Activated CD4-positive, CD25-positive, alpha-beta regulatory T cell treated with anti-CD3 and anti-CD28 coated beads, Interleukin-2, amount 50 U/mL, for 72 hours (primary cell): Measurements from ENCODE around the gene TKTL1.

ENCODE experiments used
- DNase-seq: peaks from one replicate; pipeline ENCODE4 v3.0.0; 2021

TKTL1 gene

DNA sequence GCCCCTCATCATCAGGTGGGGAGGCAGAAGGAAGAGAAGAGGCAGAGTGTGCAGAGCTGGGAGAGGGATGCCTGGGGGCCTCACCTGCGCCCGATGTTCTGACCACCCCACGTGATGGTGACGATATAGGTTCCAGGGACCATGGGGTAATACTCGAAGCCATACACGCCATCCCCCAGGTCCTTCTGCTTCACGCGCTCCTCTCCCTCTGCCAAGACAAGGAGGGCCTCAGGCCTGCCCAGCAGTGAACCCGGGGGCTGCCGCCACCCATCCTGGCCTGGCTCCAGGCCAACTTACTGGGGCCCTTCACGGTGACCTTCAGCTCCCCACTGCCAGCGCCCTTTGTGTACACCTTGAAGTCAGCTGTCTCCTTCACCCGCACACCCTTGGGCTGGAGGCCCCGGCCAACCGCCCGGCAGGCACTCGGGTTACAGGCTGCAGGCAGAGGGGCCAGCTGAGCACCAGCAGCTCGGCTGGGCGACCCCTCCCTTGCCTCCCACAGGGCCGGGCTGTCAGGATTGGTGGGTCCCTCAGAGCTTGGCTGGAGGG, 69.5 kb downstream of the TKTL1 start:
- no peak for DNase-seq

GRCh38 chrX:154365997-154366665, 70.5 kb downstream of the TKTL1 start:
- DNase-seq = no peak

DNA sequence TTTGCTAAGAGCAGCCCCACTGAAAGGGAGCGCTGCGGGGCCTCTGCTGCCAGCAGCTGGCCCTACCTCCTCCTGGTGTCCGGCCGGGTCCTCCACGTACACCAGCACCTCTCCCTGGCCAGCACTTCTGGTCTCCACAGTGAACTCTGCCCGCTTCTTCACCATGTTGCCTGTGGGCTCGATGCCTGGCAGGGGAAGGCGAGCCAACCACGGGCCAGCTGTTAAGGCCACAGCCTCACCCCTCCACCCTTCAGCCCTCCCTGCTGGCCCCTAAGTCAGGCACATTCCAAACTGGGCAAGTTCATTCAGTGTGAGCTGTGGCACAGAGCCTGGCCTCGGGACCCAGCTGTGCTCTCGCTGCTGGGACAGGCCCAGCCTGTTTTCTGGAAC, 71.1 kb downstream of the TKTL1 start:
- DNase-seq = no peak

- DNase-seq = no peak
Measured at GRCh38 chrX:154367474-154368308, 72.1 kb downstream of the TKTL1 start.

DNA sequence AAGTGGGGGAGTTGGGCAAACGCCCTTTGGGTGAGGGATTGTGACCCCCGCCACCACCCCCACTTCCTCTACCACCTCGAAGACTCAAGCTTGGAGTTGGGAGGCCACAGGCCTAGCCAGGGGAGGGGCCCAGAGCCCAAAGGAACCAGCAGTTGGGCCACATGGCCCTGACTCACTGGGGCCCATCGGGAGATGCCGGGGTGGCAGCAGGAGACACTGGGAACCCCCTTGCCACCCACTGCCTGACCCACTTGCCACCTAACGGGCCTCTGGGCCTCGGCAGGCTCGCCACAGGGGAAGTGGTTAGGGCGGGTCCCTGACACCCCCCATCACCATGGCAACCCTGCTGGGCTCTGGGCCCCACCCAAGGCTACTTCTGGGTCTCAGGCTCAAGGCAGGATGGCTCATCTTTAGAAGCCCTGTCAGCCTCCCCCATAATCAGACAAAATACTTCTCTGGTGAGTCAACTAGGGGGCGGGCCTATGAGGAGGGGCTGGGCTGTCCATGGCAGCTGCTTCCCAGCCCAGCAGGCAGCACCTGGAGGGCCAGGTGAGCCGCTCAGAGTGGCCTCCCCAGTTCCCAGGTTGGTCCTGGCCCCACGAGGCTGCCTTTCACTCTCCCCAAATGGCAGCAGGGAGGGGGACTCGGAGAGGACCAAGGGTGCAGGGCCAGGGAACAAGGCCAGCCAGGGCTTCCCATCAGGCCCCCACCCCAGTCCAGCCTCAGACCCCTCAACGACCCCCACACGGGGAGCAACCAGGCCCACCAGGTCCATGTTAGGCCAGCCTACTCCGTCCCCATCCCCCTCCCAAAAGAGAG, 73.2 kb downstream of the TKTL1 start:
- peak; percentile 86 for DNase-seq

GRCh38 chrX:154369449-154370299, 74.1 kb downstream of the TKTL1 start:
- no peak for DNase-seq

GRCh38 chrX:154370300-154371016, 74.9 kb downstream of the TKTL1 start:
- DNase-seq = no peak

GRCh38 chrX:154371017-154371788, 75.6 kb downstream of the TKTL1 start:
- peak; percentile 84 for DNase-seq

GRCh38 chrX:154371789-154372300, 76.2 kb downstream of the TKTL1 start:
- DNase-seq = no peak

GRCh38 chrX:154372612-154373022, 77.0 kb downstream of the TKTL1 start:
- DNase-seq = no peak

DNA sequence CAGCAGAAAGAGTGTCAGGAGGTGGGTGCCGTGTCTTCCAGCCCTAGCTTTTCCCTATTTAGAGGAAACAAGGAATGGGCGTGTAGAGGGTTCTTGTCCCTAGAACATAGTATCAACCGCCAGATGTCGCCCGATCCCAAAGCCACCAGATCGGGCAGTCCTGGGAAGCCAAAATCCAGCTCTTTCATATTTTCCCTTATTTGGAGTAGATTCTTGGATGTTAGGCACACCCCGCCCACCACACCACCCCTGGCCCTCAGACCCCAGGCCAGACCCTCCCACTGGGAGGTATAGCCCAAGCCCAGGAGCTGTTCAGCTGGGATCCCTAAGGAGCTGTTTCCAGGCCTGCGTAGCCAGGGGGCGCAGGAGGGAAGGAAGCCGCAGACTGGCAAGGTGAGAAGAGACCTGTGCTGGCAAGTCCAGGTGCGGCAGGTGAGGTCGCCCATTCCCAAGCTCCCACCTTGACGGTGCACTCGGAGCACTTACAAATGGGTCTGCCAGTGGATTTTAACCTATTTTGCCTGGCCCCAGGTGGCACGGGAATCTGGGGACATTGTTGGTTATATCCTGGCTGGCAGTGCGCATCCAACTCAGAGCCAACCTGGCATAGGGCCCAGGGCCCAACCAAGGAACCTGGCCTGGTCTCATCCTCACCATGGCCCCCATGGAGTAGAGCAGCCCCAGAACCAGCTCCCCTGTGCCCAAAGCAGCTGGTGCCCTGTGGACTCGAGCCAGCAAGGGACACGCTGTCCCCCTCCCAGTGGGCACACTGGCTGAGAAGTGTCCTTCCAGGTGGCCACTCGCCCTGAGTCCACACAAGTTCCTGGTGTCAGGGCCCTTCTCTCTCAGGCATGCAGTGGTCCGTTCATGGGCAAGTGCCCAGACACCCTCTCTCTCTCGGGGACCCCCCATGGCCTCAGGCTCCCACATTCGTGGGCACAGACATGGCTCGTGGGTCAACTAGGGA, 78.0 kb downstream of the TKTL1 start:
- no peak for DNase-seq

- DNase-seq = peak; percentile 52
Measured at GRCh38 chrX:154374313-154375155, 78.9 kb downstream of the TKTL1 start, which contains the start of gene FLNA. Gene FLNA (minus strand): TSS chrX:154374634. CDS start chrX:154371245, 3,389 bp downstream.

GRCh38 chrX:154375156-154375504, 79.5 kb downstream of the TKTL1 start:
- DNase-seq = no peak

DNA sequence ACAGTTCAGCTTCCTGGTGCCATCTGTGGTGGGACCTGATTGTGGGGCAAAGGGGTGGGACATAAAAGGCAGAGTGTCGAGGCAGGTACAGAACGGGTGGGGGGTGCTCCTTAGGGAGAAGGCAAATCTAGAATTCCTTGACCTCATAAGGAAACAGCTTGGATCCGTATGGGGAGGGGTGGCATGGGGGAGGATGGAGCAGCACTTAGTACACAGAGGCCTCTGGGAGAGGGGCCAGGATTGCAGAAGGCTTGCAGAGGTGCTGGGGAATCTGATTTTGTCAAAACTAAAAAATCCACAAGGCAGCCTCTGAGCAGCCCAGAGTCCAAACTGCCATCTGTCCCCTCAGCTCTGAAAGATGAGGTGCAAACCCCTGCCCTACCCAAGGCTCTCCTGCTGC, 81.2 kb downstream of the TKTL1 start:
- no peak for DNase-seq

- no peak for DNase-seq
Measured at GRCh38 chrX:154378059-154378798, 82.6 kb downstream of the TKTL1 start.

- DNase-seq = peak; percentile 92
Measured at GRCh38 chrX:154378799-154379568, 83.4 kb downstream of the TKTL1 start, which contains the start of gene EMD. Gene EMD (plus strand): TSS chrX:154379295. CDS start chrX:154379485, 190 bp downstream.

GRCh38 chrX:154379569-154379951, 84.0 kb downstream of the TKTL1 start:
- DNase-seq = no peak
